Ramos (cell line): Measurements from ENCODE around the gene ZDHHC13.

ENCODE experiments used
- in situ Hi-C: fragments of 300-500 bp; cut with MboI; formaldehyde crosslinking; loops from one replicate; pipeline ENCODE4 v1.14.3; 2022; ENCODE audit warnings: low sequenced_read_pairs; ENCODE audit not compliant: unreplicated experiment

ZDHHC13 gene

DNA sequence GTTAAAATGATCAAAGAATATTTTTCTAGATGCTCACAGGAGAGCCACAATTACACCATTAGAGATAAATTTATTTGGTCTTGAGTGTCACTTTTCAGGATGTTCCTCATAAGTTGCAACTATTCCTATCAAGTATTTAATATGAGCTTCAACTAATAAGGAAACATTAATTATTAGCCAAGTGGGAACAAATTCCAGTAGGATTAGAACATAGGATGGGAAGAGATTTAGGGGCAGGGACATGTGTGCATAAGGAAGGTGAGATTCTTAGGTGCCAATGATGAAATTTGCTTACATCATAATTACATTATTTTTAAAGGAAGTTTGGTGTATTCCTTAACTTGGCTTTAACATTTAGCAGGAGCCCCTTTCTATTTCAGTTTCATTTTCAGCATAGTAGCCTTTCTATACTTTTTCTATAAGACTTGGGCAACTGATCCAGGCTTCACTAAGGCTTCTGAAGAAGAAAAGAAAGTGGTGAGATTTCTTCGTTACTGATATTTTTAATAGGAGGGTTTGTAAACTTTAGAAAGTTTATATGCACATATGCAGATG, 46.1 kb downstream of the ZDHHC13 start:
- in situ Hi-C loops = no loop called here

DNA sequence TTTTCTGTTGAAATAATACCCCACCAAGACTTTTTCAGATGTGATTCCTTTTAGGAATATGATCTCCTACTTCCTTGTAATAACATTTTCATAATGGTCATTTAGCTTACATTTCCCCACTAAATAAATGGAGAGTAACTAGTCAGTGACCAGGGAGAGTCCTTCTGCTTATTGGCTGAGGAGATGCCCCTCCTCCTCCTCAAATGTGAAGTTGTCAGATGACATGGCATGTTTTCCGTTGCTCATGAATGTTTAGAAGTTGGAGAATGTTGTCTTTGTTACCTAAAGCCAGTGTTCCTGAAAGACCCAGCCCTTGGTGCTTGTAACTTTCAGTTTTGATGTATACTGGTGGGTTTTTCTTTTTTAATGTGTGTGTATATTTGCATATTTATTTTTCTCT, 46.6 kb downstream of the ZDHHC13 start:
- in situ Hi-C loops = no loop called here

GRCh38 chr11:19164230-19164855, 47.4 kb downstream of the ZDHHC13 start:
- in situ Hi-C loops = no loop called here

DNA sequence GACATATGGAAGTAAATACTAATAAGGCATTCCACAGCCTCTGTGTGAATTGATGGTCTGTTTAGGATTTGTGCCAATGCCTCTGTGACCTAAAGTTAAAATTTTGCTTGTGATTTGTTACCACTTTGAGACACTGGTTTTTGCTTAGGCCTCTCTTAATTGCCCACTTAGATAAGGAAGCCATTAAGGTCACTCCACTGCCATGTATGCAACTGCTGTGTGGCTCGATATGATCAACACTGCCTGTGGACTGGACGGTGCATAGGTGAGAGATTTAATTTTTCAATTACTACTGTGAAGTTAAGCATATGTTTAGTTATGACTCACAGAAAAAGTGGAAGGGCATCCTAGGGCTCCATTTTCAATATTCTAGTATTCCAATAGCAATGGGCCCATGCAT, 47.9 kb downstream of the ZDHHC13 start:
- in situ Hi-C loops = no loop called here

- in situ Hi-C loops = no loop called here
Measured at GRCh38 chr11:19168090-19168489, 51.1 kb downstream of the ZDHHC13 start.

DNA sequence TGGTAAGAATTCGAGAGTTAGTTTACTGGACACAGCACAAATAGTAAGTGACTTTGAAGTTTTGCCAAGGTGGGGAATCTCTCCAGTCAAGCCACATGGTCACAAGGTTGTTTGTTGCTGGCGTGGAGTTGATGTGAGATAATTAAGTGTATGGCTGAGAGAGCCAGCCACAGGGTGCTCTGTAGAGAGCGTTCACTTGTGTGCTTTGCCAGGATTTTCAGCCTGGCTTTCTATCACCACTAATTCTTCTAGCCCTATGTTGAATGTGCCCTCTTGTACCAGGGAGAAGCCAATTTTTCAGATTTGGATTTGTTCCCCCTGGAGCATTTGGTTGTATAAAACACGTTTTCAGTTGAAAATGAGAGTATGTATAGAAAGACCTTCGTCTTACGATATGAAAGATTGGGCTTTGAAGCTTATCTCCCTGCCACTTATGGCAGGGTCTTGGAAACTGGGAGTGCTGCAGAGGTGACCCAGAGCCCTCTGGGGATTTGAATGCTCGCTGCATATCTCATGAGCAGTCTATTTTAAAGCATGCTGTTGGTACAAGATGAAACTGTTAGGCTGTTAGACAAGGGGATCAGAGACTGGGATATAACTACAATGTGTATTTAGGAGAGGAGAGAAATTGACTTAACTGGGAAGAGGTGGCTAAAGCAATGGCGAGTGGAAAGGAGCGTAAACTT, 56.2 kb downstream of the ZDHHC13 start:
- in situ Hi-C loops = no loop called here

- in situ Hi-C loops = no loop called here
Measured at GRCh38 chr11:19173964-19174638, 57.1 kb downstream of the ZDHHC13 start.

- in situ Hi-C loops = no loop called here
Measured at GRCh38 chr11:19176629-19177186, 59.7 kb downstream of the ZDHHC13 start.

DNA sequence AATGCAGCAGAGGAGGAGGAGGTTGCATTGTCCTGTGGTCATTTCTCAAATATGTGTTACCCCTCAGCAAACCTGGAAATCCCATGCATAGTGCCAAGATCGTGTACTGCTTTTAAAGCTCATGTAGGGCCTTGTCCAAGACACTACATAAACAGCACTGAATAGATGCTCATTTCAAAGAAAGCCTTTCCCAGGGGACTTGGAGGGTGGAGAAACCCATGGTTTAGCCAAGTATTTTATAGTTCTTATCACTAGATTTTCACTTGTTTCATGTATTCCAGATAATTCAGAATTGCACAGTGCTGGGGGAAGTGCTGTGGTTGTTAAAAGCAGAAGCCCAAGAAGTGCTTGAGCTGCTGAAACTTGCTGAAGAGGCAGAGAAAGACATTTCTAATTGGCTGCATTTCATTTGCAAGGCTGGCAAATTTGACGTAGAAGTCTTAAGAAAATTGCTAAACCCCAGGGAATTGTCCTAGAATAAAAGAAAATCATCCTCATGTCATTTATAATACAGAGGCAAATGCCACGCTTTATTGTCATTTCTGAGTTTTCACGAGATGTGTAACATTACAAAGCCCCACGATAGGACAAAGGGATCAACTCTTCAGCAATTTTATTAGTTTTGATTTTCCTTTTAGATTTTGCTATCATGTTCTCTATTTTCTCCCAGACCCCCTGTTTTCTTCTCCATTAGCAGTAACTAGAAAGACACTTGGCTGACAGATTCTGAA, 64.7 kb downstream of the ZDHHC13 start:
- in situ Hi-C loops = no loop called here

GRCh38 chr11:19183646-19184045, 66.7 kb downstream of the ZDHHC13 start:
- in situ Hi-C loops = no loop called here

- in situ Hi-C loops = no loop called here
Measured at GRCh38 chr11:19185036-19185435, 68.1 kb downstream of the ZDHHC13 start.

DNA sequence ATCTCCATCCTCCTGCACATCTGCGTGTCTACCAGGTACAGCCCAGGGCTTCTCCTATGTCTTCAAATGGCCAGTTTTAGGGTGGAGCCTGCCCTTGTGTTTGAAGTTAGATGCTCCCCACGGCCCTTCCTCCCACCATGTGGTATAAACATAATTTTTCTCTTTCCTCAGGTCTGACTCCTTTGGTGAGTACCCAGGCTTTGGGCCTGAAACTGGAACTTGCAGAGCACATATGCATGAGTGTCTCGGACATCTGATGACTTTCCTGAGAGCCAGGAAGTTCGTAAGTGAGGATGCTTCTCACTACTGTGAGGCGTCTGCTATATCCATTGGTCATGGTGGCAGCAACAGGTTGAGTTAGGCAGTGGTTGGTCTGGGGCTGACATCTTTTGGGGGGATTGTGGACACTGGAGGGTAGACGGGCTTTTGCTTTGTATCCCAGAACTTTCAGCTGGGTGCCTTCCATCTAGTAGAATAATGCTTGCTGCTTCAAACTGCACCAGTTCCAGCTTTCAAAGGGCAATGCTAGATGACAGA, 68.6 kb downstream of the ZDHHC13 start:
- in situ Hi-C loops = no loop called here

GRCh38 chr11:19187114-19187832, 70.3 kb downstream of the ZDHHC13 start:
- in situ Hi-C loops = no loop called here

DNA sequence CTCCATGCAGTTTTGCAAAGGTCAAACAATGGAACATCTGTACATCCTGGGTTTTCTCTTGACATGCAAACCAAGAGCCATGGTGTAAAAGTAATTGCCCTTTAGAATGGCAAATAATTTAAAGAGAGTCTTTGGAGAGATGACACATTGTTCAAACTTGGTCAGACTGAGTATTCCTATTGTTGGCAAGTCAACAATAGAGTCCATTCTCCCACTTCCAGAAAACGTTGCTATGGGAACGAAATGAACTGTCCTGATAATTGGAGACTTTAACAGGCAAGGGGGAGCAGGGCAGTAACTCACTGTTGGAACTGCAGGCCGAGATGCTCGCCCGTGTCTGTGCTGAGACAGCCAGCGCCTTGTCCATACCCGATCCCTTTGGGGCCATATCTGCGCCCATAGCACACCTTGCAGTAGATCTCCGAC, 70.9 kb downstream of the ZDHHC13 start:
- in situ Hi-C loops = no loop called here

DNA sequence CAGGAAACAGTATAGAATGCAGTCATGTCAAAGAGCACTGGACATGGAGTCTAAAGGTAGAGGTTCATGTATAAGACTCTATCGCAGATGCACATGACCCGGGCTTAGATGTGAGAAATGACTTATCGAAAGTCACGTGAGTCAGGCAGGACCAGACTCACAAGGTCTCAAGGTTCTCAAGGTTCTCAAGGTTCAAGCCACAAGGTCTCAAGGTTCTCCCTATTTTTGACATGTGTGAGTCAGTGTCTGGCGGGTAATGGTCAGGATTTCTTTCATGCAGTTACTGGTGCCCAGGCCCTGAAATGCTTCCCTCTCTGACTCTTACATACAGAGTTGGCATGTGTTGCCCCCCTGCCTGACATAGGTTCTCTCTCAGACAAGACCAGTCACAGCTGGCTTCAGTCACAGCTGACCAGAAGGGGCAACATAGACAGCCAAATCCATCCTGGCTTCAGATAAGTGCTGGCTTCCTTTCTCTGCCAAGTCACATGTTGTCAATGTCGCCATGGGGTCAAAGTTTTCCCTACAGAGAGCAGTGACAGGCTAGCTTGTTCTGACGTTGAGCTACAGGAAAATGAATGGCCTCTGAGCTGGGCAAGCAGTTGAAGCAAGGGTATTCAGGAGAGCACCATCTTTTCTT, 74.7 kb downstream of the ZDHHC13 start:
- in situ Hi-C loops = no loop called here

GRCh38 chr11:19193916-19194315, 76.9 kb downstream of the ZDHHC13 start:
- in situ Hi-C loops = no loop called here

GRCh38 chr11:19194620-19195308, 77.8 kb downstream of the ZDHHC13 start:
- in situ Hi-C loops = no loop called here

DNA sequence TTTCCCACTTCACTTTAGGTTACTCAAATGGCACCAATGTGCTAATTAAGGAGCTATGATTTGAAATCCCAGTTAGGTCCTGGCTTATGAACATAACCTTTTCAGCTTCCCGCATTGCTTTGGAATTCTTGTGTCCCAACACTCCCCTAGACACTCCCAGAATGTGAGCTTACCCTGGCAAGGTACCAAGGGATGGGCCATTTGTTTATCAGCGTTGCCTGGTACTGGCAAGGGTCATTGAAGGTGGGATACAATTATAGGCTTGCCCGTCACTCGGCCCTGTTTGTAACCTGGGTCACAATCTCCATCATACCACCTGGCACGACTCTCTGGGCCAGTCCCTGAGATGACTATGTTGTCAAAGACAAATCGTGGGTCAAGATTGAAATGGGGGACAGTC, 79.5 kb downstream of the ZDHHC13 start:
- in situ Hi-C loops = no loop called here
